Cerebellar cortex (tissue), 1 donor: ENCODE data around the gene SSU72.

Experiments used
- DNase-seq: peaks from one replicate; pipeline ENCODE4 v3.0.0-alpha.2; 2015; ENCODE audit warnings: low spot score

Gene SSU72

GRCh38 chr1:1610796-1611195 is 36.1 kb upstream of the SSU72 start:
- DNase-seq: no peak

- no peak for DNase-seq
Measured at GRCh38 chr1:1609822-1610485, 35.3 kb upstream of the SSU72 start.

GRCh38 chr1:1606232-1606631 is 31.6 kb upstream of the SSU72 start:
- no peak for DNase-seq

- DNase-seq: no peak
Measured at GRCh38 chr1:1605724-1606123, 31.1 kb upstream of the SSU72 start.

GRCh38 chr1:1605034-1605591 is 30.4 kb upstream of the SSU72 start:
- no peak for DNase-seq

GRCh38 chr1:1604374-1605033 is 29.8 kb upstream of the SSU72 start:
- no peak for DNase-seq

- DNase-seq: no peak
Measured at GRCh38 chr1:1603671-1604373, 29.2 kb upstream of the SSU72 start.

- DNase-seq: no peak
Measured at GRCh38 chr1:1602968-1603506, 28.4 kb upstream of the SSU72 start.

- DNase-seq: no peak
Measured at GRCh38 chr1:1602304-1602967, 27.8 kb upstream of the SSU72 start.

GRCh38 chr1:1601564-1602303 is 27.1 kb upstream of the SSU72 start:
- DNase-seq: no peak

GRCh38 chr1:1600861-1601563 is 26.3 kb upstream of the SSU72 start:
- DNase-seq: no peak

GRCh38 chr1:1599935-1600860 is 25.5 kb upstream of the SSU72 start, which contains the start of gene FNDC10:
TSS of gene FNDC10 (minus strand) at chr1:1600135. CDS start at chr1:1600015, 120 bp downstream.
- no peak for DNase-seq

GRCh38 chr1:1599030-1599934 is 24.6 kb upstream of the SSU72 start:
- DNase-seq: no peak

GRCh38 chr1:1598720-1599029 is 24.0 kb upstream of the SSU72 start:
- DNase-seq: no peak

- no peak for DNase-seq
Measured at GRCh38 chr1:1598051-1598719, 23.5 kb upstream of the SSU72 start.

- no peak for DNase-seq
Measured at GRCh38 chr1:1597275-1597930, 22.7 kb upstream of the SSU72 start.

GRCh38 chr1:1596493-1597274 is 22.0 kb upstream of the SSU72 start:
- DNase-seq: no peak
